ENCODE measurements around the gene BBC3.

DNA sequence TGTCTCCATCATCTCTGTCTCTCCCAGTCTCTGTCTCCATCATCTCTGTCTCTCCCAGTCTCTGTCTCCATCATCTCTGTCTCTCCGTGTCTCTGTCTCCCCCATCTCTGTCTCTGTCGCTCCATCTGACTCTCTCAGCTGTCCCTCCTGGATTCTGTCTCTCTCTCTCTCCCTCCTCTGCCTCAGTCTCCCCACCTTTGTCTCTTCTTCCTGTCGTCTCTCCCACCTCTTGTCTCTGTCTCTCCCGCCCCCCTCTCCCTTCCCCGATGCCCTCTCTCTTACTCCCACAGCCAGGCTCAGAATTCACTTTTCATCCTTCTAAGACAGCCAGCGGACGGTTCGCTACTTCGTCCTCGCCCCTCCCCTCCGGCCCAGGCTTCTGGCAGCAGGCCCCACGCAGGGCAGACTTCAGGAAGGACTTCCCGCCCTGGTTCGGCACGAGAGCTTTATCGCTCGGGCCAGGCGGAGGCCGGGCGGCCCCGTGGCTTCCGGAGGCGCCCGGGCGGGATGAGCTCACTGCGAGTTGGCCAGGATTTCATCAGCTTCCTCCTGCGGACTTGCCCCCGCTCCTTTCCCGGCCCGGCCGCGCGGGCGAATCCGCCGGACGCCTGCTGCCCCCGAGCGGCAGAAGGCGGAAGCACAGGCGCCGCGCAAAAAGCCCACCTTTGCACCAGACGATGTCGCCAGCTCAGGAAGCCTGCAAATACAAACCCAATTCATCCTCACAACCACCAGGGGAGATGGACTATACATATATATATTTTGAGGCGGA lies 13.0 kb upstream of the BBC3 start:
- TF ChIP-seq POLR2A (IDR thresholded peaks at IDR 0.05) (peak; percentile 70), CTCF (IDR thresholded peaks at IDR 0.05) (peak; percentile 99)

Data from right lobe of liver (tissue), 4 donors.